NCI-H748 (cell line): ENCODE data around the gene RPL7A.
"Not testable (repeated sequence)": the region's sequence is repeated elsewhere in the genome, so short reads cannot be mapped to it uniquely, and the experiment has no call there.

Experiments used
- DNase-seq: peaks from one replicate; lab custom pipeline; 2025; ENCODE audit not compliant: unreplicated experiment; lab: John Stamatoyannopoulos, UW

RPL7A gene

DNA sequence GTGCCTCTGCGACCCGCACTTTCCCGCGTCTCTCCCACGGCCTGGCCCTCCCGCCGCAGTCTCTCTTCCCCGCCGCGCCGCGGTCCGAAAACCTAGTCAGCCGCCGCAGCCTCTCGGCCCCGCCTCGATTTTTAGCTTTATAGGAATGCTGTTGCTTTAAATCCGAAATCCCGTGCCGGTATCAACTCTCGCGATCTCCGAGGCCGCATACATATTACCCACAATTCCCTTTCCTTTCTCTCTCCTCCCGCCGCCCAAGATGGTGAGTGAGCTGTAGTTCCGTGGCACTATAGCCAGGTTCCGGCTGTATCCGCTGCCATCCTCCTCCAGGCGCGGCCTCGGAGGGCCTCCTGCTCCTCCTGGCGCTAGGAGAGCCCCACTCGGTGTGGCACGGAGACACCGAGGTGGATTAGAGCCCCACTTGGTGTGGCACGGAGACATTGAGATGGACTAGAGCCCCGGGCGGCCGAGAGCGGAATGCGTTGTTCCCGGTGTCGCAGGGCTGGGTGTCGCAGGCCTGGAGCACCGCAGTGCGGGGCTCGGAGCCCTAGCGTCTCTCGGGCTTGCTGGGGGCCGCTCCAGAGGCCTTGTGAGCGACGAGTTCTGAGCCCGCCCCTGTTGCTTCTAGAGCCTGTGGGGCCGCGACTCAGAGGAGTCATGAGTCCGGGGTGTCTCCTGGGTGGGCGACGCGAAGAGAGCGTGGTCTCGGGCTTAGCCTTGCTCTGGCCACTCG, at the start of gene RPL7A, which contains the start of gene MED22:
TSS of gene RPL7A (plus strand) at position 234 of the 733 bp plus-strand sequence. CDS start at position 260, 26 bp downstream.
TSS of gene MED22 (minus strand) at position 147 of the 733 bp plus-strand sequence. CDS start 1,469 bp downstream, outside the sequence.
- peak; percentile 98 for DNase-seq

GRCh38 chr9:133299996-133300395, 48.0 kb upstream of the RPL7A start:
- not testable (repeated sequence) for DNase-seq

DNA sequence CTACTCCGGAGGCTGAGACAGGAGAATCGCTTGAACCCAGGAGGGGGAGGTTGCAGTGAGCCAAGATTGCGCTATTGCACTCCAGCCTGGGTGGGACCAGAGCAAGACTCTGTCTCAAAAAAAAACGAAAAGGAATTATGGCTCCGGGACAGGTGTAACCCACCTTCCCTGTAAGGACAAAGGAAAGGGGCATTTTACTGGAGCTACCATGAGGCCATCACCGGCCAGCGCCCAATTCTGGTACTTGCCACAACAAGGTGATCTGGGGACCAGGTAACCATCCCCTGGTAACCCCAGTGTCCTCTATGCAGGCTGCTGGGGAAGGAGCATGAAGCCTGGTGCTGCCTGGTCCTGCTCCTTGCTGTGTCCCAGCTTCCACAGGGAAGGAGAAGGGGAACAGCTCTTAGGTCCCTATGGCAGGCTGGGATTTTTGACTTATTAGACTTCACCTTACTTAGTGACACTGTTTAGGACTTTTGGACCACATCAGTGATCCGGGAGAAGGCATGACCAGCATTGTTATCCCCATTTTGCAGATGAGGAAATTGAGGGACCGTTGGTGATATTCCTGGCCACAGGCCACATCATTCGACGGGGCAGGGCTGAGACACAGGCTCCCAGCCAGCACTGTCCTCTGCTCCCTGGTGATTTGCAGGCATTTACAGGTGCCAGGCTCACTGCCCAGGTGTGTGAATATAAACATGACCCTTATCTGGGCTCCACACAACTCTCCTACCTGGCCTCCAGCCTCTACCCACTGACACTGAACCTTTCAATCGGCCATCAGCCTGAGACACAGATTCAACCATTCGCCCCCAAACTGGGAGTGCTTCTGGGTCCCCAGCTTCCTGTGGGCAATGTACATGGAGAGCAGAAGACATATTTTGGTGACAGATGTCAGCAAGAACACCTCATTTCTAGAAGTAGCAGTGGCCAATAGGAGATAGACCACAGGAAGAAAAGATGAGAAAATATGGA, 46.5 kb upstream of the RPL7A start:
- DNase-seq = no peak

DNA sequence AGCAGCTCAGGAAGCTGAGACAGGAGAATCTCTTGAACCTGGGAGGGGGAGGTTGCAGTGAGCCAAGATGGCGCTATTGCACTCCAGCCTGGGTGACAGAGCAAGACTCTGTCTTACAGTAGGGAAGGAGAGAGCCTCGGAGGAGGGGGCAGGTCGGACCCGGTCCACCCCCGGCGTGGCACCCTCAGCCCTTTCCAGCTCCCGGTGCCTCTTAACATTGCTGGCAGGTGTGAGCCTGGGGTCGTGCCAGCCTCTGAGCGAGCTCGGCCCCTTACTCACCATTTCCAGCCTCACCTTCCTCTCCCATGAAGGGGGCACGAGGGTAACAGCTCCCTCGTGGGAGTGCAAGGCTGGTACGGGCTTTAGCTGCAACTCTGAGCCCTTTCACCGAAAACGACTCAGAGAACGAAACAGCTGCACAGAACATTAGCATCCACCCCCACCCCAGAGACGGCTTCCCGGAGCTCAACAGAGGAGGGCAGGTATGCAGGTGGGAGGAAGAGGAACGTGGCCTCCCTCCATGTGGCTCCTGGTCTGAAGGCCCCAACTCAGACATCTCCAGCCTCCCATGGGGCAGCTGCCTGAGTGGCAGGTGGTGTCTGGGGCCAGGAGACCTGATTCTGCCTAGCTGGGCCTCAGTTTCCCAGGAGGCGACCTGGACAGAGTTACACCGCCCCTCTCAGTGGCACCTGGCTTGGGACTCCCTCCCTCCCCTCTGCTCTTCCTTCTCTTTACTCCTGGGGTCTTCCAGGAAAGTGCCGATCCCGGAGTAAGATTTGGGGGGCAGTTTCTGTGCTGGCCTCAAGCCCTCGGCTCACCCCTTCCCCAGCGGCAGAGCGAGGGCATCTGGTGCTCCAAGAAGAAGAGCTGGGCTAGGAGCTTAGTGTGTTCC, 44.5 kb upstream of the RPL7A start:
- no peak for DNase-seq

- DNase-seq = no peak
Observed at GRCh38 chr9:133304158-133304470, 43.9 kb upstream of the RPL7A start.

DNA sequence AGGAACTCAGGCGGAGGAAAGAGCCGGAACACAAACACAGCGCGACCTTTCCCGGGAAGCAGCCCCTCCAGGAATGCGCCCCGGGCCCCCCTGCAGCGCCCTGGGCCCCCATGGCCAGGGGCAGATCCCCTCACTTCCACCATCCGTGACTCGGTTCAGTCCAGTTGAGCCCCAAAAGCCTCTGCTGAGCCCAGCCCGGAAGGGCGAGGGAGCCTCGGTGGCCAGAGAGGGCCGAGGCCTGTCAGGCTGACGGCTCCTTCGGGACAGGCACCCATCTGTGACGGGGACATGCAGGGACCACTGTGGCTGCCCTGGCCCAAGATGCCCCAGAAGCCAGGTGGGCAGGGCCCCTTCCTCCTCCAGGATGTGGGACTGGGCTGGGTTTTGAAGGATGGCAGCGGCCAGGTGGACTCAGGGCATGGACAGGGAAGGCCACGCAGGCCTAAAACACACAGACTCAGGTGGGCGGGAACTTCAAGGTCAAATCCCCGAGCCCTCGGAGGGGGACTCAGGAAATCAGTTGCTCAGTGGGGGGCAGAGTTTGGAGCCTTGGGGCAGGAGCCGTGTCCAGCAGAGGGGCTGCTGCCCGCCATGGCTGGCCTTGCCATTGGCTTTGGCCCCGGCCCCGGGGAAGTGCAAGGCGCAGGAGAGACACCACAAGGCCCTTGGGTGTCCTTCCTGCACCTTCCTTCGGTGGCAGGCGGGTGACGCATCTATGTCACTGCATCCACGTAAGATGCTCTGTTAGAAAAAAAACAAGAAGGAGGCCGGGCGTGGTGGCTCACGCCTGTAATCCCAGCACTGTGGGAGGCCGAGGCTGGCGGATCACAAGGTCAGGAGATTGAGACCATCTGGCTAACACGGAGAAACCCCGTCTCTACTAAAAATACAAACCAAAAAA, 43.3 kb upstream of the RPL7A start:
- DNase-seq = no peak

GRCh38 chr9:133305731-133306130, 42.3 kb upstream of the RPL7A start:
- DNase-seq = no peak

- DNase-seq = no peak
Observed at GRCh38 chr9:133306242-133307204, 41.5 kb upstream of the RPL7A start.

DNA sequence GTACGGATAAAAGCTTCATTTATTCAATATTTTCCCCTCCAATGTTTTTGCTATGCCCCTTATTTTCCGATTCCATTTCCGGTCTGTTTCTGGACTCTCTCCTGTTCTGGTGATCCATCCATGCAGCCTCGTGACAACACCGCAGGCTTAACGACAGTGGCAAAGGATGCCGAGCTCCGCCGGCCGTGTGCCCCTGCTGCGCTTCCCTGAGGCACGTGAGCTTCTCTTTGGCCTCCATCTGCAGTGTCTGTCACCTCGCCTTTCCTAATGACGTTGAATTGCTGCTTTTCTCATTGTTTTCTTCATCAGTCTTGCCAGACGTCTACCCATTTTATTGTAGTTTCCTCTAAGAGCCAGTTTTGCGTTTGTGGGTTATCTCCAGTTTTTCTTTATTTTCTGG, 40.7 kb upstream of the RPL7A start:
- DNase-seq = no peak

DNA sequence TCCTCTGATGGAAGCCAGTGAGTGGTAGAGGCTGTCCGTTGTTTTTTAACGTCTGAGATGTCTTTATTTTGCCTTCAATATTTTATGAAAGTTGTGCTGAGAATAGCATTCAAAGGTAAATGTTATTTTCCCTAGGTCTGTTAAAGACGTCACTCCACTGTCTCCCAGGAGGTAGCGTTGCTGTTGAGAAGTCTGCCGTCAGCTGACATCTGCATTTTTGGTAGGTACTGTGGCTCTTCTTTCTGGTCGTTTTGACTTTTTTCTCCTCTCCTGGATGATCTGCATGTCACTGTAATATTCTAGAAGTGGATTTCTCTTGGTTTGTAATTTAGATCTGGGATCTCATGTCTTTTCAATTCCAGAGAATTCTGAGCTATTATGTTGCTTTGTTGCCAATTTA, 38.4 kb upstream of the RPL7A start:
- DNase-seq = peak; percentile 49

- DNase-seq = no peak
Observed at GRCh38 chr9:133315997-133316396, 32.0 kb upstream of the RPL7A start.

GRCh38 chr9:133317551-133317950, 30.5 kb upstream of the RPL7A start:
- not testable (repeated sequence) for DNase-seq

DNA sequence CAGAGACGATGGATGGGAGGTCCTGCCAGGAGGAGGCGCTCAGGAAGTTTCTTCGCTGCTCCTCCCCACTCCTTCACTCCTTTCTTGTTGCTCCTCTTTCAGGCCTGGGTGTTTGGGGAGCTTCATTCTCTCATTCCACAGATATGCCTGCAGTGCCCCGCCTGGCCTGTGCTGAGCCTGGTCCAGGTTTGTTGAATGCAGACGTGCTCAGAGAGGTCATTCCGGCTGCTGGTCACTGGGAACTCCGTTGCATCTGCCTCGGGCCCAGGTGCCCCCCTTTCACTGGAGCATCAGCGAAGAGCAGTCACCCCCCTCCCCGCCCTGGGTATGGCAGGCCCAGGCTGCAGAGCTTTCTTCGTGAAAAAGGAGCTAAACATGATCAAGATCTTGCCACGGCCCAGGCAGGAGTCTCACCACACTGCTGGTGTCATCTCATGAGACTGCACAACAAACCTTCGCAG, 27.6 kb upstream of the RPL7A start:
- no peak for DNase-seq

DNA sequence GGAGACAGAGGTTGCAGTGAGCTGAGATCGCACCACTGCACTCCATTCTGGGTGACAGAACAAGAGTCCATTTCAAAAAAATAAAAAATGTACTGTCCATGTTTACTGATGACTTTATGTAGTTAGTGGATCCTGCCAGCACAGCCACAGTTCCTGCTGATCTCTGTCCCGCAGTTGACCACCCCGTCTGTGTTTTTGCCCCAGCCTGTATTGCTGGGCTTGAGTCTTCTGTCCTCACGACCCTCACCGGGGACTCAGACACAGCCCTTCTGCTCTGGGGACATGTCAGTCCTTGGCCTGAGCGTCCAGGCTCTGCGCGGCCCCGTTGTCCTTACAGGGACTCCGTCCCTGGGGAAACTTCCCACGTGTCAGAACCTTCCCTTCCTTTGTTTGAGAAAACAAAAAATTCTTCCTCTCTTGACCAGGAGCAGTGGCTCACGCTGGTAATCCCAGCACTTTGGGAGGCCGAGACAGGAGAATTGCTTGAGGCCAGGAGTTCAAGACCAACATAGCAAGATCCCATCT, 26.5 kb upstream of the RPL7A start:
- DNase-seq = no peak

GRCh38 chr9:133322701-133323100, 25.3 kb upstream of the RPL7A start:
- no peak for DNase-seq

DNA sequence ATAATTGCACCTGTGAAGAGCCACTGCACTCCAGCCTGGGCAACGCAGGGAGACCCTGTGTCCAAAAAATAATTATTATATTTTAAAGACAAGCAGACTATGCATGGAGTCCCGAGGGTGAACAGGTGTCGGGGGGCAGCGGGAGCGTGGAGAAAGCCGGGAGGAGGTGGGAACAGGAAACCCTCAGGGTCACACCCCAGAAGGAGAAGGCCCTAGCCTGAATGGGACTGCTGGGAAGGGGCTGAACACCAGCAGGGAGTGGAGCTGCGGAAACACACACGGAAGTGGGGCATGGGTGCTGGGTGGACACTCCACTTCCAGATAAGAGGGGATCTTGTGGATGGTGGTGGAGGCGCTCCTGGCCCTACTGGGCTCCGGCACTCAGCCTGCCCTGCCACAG, 24.8 kb upstream of the RPL7A start:
- no peak for DNase-seq

DNA sequence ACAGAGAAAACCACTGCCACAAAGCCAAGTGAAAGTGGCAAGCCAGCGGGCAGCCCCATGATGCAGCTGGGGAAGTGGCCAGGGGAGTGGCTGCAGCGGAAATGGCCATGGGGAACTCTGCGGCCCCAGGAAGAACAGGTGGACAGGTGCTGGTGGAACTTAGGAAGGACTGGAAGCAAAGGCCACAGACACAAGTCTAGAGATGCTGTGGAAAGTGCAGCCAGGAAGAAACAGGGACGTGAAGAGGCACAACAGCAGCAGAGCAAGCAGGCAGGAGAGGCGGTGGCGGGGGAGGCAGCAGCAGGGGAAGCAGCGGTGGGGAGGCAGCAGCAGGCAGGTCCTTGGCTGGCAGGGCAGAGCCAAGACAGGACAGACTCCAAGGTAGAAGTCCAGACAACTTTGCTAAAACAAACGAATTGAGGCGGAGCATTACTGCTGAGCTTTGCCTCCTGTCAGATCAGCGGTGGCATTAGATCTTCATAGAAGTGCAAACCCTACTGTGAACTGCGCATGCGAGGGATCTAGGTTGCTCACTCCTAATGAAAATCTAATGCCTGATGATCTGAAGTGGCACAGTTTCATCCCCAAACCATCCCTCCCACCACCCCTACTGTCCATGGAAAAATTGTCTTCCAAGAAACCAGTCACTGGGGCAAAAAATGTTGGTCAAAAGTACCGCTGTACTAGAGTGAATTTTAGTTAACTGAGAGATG, 23.9 kb upstream of the RPL7A start:
- DNase-seq = no peak

- not testable (repeated sequence) for DNase-seq
Observed at GRCh38 chr9:133327021-133327420, 21.0 kb upstream of the RPL7A start.
